ENCODE data around the gene RAB38. TPM values are rescaled to one million over a fixed set of nuclear protein-coding genes. Genes with fewer than 3 reads are reported as not detected.

The RAB38 gene
- total RNA-seq, 4 donors from 2014 or later = 1.3 to 56.8 (median 7.2) TPM; not detected in 1

DNA sequence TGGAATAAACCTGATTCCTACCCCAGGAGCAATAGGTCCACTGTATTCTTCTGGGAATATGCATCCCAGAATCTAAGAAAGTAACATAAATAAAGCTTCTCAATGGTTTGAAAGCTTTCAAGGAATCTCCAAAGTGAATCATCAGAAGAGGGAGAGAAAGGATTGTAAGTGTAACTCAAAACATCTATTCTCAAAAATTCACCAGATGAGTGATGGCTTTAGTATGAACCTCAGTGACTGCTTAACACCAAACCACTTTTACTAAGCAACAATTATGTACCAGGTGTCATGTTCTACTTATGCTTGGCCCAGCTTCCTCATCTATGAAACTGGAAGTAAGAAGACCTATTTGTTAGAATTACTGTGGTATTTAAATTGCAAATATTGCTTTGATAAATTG, 7.4 kb downstream of the RAB38 start:
- H3K27me3 ChIP-seq = no peaks in the 10 kb centered on the region
- no peak overlapping the region for H3K4me3 ChIP-seq
- no peaks in the 10 kb centered on the region for H3K9me3 ChIP-seq
- no peak overlapping the region for H3K27ac ChIP-seq
- intact Hi-C loops (cut with DNase I; ENCODE audit: low total_unique reads) = no loop called here
- DNase-seq = no peak
- H3K36me3 ChIP-seq = no peaks in the 10 kb centered on the region
- H3K4me1 ChIP-seq = no peaks in the 10 kb centered on the region
- TF ChIP-seq CTCF (IDR thresholded peaks at IDR 0.05) (no peak), POLR2A (IDR thresholded peaks at IDR 0.05) (no peak)

DNA sequence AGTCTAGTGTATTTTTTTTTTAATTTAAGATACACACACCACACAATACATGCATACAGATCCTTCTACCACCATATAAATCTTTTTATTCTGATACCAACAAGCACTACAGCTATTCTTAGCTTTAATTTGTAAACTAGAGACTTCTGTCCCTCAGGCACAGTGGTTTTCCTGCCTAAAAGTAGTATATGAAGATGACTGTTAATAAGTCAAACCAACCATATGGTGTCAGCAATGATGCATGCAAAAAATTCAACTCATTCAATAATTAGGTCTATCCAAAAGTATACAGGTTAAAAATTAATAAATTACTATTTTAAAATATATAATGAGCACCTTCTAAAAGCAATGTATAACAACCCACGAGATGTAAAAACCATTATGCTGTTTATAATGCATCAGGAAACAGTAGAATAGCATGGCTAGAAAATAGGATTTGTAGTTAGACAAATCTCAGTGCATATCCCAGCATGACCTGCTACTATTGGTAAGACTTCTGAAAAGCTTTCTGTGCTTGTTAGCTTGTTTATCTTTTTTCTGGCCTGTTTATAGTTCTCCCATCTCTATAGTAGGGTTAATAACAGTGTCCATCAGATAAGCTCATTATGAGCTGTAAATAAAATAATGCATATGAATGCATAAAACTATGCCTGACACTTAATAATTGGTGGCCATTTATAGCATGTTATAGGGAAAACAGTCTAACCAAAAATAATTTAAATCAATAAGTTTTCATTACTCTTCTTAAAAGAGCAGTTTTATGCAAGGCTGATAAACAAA, 10.2 kb downstream of the RAB38 start:
- H3K36me3 ChIP-seq = no peaks in the 10 kb centered on the region
- H3K4me1 ChIP-seq = no peaks in the 10 kb centered on the region
- no peak for DNase-seq
- H3K27ac ChIP-seq = no peak overlapping the region
- H3K4me3 ChIP-seq = no peak overlapping the region
- H3K9me3 ChIP-seq = peaks cover 0 to 2% of the 10 kb centered on the region in 2 donors
- intact Hi-C loops (cut with DNase I; ENCODE audit: low total_unique reads) = no loop called here
- H3K27me3 ChIP-seq = no peaks in the 10 kb centered on the region
- no peak for TF ChIP-seq POLR2A (IDR thresholded peaks at IDR 0.05)
- no peak for TF ChIP-seq CTCF (IDR thresholded peaks at IDR 0.05)

DNA sequence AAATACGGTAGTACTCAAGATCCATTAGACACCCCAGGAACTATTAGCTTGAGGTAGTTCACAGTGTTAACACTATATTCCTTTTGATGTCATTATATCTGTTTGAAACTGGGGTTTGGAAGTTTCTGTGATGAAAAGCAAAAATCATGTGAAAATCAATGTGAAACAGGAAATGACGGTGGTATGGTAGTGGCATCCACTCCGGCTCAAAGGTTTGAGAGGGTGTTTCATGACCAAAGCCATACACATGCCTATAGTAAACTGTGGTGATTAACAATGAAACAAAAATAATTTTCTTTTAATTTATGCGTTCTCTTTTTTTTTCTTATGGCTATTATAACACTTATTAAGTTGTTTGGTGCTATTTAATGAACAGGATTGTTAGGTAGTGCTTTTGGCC, 10.9 kb downstream of the RAB38 start:
- Histone ChIP-seq H3K27me3 (no peaks in the 10 kb centered on the region), H3K4me3 (no peak overlapping the region), H3K4me1 (no peaks in the 10 kb centered on the region), H3K36me3 (no peaks in the 10 kb centered on the region), H3K9me3 (peaks cover 0 to 9% of the 10 kb centered on the region in 2 donors), H3K27ac (no peak overlapping the region)
- TF ChIP-seq POLR2A (IDR thresholded peaks at IDR 0.05) = no peak
- TF ChIP-seq CTCF (IDR thresholded peaks at IDR 0.05) = no peak
- intact Hi-C loops (cut with DNase I; ENCODE audit: low total_unique reads) = no loop called here
- DNase-seq = no peak

- H3K27me3 ChIP-seq = no peaks in the 10 kb centered on the region
- DNase-seq = no peak
- no peak for TF ChIP-seq CTCF (IDR thresholded peaks at IDR 0.05)
- TF ChIP-seq POLR2A (IDR thresholded peaks at IDR 0.05) = no peak
- no peaks in the 10 kb centered on the region for H3K4me1 ChIP-seq
- intact Hi-C loops (cut with DNase I; ENCODE audit: low total_unique reads) = no loop called here
- H3K9me3 ChIP-seq = peaks cover 0 to 12% of the 10 kb centered on the region in 2 donors
- H3K4me3 ChIP-seq = no peak overlapping the region
- no peak overlapping the region for H3K27ac ChIP-seq
- H3K36me3 ChIP-seq = no peaks in the 10 kb centered on the region
Observed at GRCh38 chr11:88158081-88158480, 17.2 kb downstream of the RAB38 start.

GRCh38 chr11:88157370-88157769, 17.9 kb downstream of the RAB38 start:
- TF ChIP-seq CTCF (IDR thresholded peaks at IDR 0.05) (no peak), POLR2A (IDR thresholded peaks at IDR 0.05) (no peak)
- intact Hi-C loops (cut with DNase I; ENCODE audit: low total_unique reads) = no loop called here
- H3K27ac ChIP-seq = no peak overlapping the region

More at GRCh38 chr11:88157370-88157769, 17.9 kb downstream of the RAB38 start:
- Histone ChIP-seq H3K27me3 (no peaks in the 10 kb centered on the region), H3K9me3 (peaks cover 0 to 12% of the 10 kb centered on the region in 2 donors), H3K4me1 (no peaks in the 10 kb centered on the region), H3K36me3 (no peaks in the 10 kb centered on the region), H3K4me3 (no peak overlapping the region)
- DNase-seq = no peak

All from uterus (tissue), 4 donors.